Stimulated activated CD4-positive, alpha-beta T cell treated with anti-CD3 and anti-CD28 coated beads, Interleukin-15, amount 100 ng/mL, for 24 hours (primary cell): ENCODE measurements around the gene NTN5.

Source experiments
- DNase-seq: peaks from one replicate; pipeline ENCODE4 v3.0.0-alpha.2; 2020

NTN5 gene

DNA sequence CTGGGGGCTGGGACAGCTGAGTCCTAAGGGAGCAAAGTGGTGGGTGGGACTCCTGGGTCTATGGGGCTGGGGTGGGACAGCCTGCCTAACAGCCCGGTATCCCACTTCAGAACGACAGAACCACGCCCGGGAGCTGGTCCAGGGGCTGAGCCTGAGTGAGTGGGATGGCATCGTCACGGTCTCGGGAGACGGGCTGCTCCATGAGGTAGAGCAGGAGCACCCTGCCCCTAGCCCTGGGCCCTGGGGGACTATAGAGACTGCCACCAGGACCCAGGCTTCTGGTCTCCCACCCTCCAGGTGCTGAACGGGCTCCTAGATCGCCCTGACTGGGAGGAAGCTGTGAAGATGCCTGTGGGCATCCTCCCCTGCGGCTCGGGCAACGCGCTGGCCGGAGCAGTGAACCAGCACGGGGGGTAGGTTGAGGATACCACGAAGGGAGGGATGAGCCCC lies 44.9 kb downstream of the NTN5 start:
- no peak for DNase-seq

GRCh38 chr19:48627201-48627864 lies 45.5 kb downstream of the NTN5 start:
- DNase-seq = peak; percentile 39

- DNase-seq = no peak
These were observed 46.9 kb downstream of the NTN5 start for GRCh38 chr19:48625891-48626327.

GRCh38 chr19:48624791-48625723 lies 47.8 kb downstream of the NTN5 start:
- DNase-seq = no peak

DNA sequence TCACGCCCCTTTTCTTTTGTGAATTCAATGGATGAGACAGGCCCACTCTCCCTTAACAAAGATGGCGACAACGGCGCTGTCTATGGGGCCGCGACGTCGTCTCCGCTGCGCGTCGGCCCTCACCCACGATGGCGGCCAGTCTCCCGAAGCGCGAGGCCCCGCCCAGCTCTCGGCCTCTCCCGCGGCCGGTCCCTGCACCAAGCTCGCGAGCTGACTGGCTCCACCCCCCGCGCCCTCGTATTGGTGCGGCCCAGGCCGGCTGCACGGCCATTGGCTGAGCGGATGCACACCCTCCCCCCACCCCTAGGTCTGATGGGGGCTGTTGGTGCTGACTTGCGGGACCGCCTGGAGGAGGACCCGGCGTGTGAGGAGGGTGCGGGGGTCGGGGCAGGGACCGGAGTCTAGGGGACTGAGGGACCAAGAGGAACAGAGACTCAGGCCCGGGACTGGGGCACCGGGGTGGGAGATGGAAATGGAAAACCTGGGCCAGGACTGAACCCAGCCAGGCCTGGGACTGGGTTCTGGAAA lies 48.7 kb downstream of the NTN5 start:
- peak; percentile 99 for DNase-seq

- DNase-seq = no peak
These were observed 49.2 kb downstream of the NTN5 start for GRCh38 chr19:48623556-48624066.

DNA sequence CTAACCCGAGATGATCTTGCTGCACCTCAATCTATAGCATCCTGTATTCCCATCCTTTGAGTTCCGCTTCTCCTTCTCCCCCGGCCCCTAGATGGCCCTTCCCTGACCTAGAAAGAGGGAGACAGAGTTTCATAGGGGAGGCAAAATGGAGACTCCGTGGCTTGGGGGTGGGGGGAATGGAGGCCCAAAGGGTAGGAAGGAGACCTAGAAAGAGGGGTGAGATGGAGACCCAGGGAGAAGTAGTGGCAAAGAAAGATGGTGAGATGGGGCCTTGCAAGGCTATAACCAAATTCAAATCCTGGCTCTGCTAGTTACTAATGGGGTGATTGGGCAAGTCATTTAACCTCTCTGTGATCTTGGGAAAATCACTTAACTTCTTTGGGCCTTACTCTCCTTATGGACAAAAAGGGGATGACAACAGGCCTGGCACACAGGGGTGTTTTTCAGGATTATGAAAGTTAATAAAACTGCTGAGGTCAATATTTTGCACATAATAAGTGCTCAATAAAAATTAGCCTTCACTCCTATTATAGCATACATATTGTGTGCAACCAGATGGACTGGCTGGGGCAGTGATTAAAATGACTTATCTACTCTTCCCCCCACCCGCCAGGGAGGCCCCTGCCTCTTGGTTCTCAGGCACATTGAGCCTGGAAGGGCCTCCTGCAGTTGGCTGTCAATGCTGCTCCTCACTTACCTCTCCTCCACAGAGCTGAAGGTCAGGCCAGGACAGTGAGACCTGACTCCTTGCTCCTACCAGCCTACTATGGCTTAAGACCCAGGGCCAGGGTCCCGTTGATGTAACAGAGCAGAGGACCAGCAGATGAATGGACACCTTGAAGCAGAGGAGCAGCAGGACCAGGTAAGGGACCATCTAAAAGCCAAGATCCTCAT lies 52.9 kb downstream of the NTN5 start:
- no peak for DNase-seq

GRCh38 chr19:48618916-48619691 lies 53.7 kb downstream of the NTN5 start, which contains the start of the genes RPL18 and SPHK2:
TSS of gene RPL18 (minus strand) at chr19:48619178. CDS start at chr19:48619143, 35 bp downstream.
TSS of gene SPHK2 (plus strand) at chr19:48619506. CDS start at chr19:48620515, 1,009 bp downstream.
- peak; percentile 98 for DNase-seq

DNA sequence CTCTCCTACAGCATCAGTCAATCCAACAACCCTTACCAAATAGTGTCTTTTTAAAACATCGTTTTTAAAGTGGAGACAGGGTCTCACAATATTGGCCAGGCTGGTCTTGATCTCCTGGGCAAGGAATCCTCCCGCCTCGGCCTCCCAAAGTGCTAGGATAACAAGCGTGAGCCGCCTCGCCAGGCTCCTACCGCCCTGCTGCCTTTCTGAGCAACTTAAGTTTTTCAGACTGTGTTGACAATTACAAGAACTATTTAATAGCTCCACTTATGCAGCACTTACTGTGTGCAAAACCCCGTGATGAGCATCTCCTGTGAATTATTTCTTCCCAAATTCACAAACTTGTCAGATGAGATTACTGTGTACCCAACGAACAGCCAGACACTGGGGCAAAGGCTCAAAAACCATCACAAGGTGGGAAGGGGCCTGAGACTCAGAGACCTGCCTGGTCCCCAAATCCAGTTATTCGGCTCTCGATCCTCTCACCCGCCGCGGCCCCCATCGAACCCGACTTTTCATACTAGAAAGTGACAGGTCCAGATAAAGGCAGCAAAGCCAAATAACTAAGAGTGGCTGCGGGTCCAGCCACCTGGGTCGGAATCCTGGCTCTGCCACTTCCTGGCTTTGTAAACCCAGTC lies 54.4 kb downstream of the NTN5 start:
- DNase-seq = no peak

DNA sequence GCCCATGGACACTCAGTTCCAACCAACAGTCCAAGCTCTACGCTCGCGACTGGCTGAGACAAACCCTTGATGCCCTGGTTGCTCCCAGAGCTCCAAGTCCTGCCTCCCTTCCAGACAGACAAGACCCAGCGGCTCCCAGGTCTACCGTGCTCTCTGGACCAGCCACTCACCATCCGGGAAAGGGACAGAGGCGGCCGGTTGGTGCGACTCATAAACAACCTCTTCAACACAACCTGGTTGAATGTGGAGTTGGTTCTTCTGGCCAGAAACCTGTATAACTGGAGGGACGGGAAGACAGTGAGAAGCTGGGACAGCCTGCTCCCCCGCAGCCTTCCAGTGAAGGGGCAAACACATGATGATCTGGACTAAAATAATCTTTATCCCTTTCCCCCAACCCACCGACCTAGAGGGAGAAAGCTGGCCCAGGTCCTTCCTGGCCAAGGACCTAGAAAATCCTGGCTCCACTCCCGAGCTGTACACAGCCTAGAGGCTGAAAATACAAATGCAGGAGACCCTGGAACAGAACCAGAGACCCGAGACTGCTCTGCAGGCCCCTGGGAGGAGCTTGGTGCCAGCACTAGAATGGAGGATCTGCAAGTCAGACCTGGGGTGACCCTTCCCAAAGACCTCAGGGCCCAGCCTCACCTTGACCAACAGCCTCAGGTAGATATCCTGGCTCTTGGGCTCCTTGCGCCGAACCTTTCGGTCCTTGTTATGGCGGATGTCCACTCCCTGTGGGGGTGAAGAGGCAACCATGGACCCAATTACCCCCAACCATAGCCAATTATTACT lies 55.5 kb downstream of the NTN5 start:
- no peak for DNase-seq

GRCh38 chr19:48616491-48617056 lies 56.2 kb downstream of the NTN5 start:
- DNase-seq = no peak

DNA sequence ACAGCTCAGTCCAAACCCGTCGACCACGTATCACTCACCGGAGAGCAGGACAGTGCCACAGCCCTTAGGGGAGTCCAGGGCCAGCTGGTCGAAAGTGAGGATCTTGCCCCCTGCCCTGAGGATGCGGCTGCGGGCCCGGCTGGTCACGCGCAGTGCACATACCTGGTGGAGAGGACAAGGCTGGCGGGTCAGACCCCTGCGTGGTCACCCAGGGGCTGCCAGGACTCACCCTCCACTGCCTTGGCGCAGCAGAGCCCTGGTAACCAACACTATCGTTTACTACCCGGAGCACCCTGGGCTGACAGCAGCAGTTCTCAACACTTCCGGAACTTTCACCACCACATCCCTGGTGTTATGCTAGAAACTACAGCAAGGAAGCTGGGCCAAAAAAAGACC lies 56.8 kb downstream of the NTN5 start:
- no peak for DNase-seq

DNA sequence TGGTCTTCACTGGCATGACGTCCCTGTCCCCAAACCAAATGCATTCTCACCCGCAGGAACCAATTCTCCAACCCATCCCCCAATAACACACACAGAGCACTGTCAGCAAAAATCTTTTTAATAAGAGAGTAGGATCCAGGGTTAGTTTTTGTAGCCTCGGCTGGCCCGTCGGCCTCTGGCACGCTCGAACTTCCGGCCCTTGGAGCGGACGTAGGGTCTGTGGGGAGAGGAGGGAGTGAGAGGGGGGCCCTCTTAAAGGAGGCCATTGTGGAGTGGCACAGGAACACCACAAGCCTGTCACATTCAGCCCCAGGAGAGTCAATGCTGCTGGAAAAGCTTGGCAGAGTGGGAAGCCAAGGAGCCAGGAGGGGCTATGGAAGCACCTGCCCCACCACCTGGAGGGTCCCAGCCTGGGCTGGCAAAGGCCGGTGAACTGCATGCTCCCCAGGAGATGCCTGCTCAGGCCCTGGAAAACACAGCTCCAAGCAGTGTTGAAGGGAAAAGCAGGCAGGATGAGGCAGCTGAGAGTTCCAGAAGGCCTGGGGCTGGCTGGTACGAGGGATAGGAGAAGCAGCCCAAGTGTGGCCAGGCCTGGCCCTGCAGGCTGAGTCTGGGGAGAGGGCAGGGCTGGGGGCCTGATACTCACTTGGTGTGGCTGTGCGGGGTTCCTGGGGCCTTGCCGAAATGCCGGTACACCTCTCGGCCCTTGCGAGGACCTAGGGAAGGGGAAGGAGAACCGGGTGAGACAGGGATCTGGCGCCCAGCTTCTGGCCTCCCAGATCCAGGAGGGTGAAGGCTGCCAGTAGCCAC lies 57.4 kb downstream of the NTN5 start:
- DNase-seq = no peak

DNA sequence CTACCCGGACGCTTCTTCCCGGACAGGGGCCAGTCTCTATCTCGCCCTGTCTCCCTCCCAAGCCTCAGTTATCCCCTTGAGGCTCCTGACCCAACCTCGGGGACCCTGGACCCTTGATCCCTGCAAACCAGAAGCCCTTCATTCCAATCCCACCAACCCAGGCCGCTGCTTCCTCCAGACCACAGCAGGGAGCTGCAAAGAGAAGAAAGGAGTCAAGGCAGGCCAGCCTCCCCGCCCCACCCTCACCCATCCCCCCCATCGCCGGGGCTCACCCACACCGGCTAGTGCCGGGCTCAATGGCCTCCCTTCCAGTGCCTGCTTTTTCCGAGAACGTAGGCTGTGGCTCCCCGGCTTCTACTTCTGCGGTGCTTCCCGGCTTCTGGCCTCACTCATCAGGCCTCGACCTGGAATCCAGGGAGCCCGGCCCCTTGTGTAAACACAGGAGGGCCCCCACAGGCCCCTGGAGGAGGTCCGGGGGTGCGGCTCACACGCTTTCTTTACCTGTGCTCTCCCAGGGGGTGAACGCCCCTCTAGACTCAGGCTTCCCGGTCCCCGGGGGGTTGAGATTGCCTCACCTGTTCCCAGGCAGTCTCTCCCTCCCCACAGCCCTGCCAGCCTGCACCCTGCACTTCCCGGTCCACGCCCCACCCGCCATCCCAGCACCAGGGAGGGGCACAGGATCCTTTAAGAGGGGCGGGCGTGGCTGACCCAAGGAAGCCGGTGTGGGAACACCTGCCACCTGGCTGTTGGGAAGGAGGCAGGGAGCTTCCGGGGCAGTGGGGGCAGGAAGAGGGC lies 58.2 kb downstream of the NTN5 start, which contains the start of gene FAM83E:
Gene FAM83E, minus strand, starts transcription at position 641 of the 795 bp plus-strand sequence. CDS start 1,704 bp downstream, outside the sequence.
- no peak for DNase-seq

- DNase-seq = peak; percentile 60
These were observed 58.9 kb downstream of the NTN5 start for GRCh38 chr19:48613852-48614435.

DNA sequence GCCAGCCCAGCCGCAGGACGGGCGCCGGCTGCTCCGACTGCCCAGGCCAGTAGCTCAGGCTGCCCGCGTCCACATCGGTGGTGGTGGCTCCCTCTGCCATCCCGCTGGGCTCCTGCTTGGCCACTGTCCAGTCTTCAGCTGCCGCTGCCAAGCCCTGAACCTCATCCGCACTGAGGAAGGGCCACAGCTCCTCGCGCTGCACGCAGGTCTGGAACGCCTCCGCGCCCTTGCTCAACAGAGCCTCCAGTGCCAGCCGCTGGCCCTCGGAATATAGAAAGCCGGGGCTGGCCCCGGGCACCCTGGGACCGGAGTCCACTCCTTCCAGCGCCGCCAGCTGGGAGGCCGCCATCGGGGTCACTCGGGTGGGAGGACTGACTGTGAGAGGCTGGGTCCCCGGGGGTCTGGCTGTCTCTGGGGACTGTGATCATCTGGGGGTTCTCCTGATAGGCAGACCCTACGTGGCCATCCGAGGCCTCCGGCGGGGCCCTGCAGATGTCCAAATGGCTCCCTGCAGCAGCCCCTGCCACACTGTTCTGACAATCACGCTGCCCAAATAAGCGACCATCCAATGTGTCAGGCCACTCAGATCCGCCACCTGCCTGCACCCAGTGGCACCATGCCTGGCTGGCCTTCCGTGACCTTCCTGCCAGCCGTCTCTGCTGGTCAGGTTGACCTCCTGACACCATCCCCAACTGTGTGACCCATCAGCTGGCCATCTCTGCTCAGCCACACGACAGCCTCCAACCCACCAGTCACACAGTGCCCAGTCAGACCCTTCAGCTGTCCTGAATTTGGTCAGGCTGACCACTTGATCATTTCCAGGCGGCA lies 59.6 kb downstream of the NTN5 start:
- no peak for DNase-seq
